DMS153 (cell line): ENCODE results near the gene NFE2L3.
"Not testable (repeated sequence)": the region's sequence is repeated elsewhere in the genome, so short reads cannot be mapped to it uniquely, and the experiment has no call there.

Experiments used
- DNase-seq: peaks from one replicate; lab custom pipeline; 2025; lab: John Stamatoyannopoulos, UW

The NFE2L3 gene

DNA sequence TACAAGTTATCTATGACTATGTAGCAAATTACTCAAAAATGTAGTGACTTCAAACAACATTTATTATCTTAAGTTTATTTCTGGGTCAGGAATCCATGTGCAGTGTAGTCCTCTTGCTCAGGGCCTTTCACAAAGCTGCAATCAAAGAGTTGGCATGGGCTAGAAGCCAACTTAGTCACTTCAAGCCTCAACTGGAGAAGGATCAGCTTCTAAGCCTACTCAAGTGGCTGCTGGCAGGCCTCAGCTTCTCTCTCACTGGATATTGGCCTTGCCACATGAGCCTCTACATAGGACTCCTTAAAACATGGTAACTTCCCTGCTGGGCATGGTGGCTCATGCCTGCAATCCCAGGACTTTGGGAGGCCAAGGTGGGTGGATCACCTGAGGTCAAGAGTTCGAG is 5.0 kb upstream of the NFE2L3 start:
- DNase-seq: no peak

- not testable (repeated sequence) for DNase-seq
These were observed 4.2 kb upstream of the NFE2L3 start for GRCh38 chr7:26147646-26148306.

- not testable (repeated sequence) for DNase-seq
These were observed 3.7 kb upstream of the NFE2L3 start for GRCh38 chr7:26148307-26148700.

GRCh38 chr7:26149391-26149977 is 2.5 kb upstream of the NFE2L3 start:
- no peak for DNase-seq

DNA sequence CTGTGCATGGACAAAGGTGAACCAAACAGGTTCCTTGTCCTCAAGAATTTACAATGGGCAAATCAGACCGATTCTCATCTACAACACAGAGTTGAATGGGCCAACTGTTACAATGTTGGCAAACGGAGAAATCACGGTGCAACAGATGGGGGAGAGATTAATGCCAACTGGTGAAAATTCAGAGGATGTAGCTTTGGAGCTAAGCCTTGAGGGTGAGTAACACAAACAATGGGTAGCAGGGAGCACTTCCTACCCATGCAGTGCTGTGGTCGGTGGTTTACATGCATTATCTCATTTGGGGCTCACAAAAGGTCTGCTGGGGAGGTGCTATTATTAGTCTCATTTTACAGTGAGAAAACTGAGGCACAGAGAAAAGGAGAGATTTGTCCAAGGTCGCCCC is 902 bp upstream of the NFE2L3 start:
- no peak for DNase-seq

DNA sequence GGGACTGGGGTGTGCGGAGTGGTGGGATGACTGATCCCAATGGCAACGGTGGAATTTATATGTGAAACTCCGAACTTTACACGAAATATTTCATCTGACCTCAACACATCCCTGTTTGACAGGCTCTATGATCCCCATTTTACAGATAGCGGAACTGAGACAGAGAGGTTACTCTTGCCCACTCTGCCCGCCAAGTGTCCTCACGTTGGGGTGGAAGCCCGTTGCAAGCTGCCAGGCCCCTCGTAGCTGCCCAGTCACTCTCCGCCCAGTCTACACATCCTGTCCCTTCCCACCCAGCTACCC is 397 bp upstream of the NFE2L3 start:
- no peak for DNase-seq

DNA sequence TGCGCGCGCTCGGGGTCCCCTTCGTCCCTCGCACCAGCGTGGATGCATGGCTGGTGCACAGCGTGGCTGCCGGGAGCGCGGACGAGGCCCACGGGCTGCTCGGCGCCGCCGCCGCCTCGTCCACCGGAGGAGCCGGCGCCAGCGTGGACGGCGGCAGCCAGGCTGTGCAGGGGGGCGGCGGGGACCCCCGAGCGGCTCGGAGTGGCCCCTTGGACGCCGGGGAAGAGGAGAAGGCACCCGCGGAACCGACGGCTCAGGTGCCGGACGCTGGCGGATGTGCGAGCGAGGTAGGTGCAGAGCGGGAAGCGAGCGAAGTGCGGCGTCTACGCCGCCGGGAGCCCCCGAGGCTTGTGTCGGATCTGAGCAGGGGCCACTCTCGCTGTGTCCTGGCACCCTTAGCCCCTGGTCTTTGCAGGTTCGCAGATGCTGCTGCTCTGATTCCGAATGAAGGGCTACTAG is 813 bp downstream of the NFE2L3 start:
- not testable (repeated sequence) for DNase-seq

- no peak for DNase-seq
These were observed 1.3 kb downstream of the NFE2L3 start for GRCh38 chr7:26153241-26153822.

GRCh38 chr7:26153823-26154783 is 2.1 kb downstream of the NFE2L3 start:
- no peak for DNase-seq

DNA sequence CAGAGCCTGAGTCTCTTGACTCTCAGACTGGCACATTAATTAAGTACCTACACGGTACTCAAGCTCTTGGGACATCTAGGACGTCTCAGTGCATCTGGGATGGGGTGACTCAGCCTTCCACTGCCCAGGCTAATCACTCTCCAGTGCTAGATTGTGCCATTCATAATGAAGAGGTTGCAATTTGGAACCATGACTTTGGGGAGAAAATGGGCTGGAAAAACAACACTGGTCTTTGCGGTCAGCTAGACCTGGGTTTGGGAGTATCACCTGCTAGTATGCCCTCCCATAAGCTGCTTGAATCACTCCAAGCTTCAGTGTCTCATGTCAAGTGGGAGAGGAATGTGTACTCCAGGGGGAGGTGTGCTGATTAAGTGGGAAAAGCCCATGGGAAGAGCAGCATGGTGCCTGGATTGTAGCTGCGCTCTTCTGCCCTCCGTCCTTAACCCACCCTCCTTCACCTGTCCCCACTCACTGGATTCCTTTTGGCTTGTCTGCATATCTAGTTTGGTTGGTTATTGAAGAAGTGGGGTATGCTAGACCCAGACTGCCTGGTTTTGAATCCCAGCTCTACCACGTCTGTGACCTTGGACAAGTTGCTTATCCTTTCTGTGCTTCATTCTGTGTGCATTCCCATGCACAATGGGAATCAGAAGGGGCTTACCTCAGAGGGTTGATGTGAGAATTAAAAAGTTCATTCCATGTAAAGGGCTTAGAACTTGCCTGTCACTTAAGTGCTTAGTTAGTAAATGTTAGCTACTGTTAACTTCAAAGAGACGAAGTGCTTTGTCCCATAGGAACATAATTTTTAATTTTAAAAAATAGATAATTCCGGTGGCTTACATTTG is 3.8 kb downstream of the NFE2L3 start:
- no peak for DNase-seq

GRCh38 chr7:26156451-26157420 is 4.7 kb downstream of the NFE2L3 start:
- no peak for DNase-seq

- no peak for DNase-seq
These were observed 5.6 kb downstream of the NFE2L3 start for GRCh38 chr7:26157520-26158105.

- no peak for DNase-seq
These were observed 7.2 kb downstream of the NFE2L3 start for GRCh38 chr7:26159243-26159642.

- no peak for DNase-seq
These were observed 8.9 kb downstream of the NFE2L3 start for GRCh38 chr7:26160896-26161295.

DNA sequence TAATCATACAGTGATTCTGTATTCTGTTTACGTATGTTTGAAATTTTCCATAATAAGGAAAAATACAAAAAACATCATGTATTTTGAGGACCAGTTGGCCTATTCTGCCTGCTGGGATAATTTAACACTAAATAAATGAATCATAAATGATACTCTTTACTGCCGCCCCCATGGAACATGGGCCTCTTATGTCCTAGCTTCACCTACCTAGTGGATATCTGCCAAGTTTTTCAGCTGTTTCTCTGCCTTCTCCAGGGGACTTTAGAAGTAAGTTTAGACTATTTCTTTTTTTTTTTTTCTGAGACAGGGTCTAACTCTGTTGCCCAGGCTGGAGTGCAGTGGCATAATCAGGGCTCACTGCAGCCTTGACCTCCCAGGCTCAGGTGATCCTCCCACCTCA is 10.4 kb downstream of the NFE2L3 start:
- DNase-seq: no peak

DNA sequence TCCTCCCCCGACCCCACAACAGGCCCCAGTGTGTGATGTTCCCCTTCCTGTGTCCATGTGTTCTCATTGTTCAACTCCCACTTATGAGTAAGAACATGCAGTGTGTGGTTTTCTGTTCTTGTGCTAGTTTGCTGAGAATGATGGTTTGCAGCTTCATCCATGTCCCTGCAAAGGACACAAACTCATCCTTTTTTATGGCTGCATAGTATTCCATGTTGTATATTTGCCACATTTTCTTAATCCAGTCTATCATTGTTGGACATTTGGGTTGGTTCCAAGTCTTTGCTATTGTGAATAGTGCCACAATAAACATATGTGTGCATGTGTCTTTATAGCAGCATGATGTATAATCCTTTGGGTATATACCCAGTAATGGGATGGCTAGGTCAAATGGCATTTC is 11.8 kb downstream of the NFE2L3 start:
- DNase-seq: not testable (repeated sequence)

DNA sequence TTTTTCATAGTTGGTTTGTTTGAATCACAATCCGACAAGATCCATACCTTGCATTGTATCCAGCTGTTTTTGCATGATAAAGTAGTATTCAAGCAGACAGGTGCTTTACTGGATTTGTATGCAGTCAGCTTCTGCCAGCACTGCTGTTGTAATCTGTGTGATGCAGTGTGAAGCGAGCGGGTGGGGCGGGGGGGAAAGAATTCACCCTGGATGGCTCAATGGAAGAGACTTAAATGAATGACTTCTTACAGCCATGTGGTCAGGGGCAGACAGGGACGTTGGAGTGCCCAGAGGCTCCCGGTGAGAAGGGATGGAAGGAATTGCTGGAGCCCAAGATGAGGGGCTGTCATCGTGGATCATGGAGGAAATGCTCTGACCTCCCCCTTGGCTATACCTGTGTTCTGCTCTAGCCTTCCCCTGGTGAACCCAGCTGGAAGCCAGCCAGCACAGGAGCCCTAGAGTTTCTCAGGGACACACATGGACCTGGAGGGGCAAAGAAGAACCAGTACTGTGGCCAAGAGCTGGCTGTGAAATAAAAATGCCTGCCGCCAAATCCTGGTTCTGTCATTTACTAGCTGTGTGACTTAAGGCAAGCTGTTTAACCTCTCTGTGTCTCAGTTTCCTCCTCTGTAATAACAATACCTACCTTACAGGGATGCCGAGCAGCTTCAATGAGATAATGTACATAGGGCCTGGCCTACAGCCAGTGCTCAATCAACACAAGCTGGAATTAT is 14.1 kb downstream of the NFE2L3 start:
- DNase-seq: no peak

- no peak for DNase-seq
These were observed 14.8 kb downstream of the NFE2L3 start for GRCh38 chr7:26166684-26167266.
